Measurements from ENCODE around the gene TTC7B.
"Not testable (repeated sequence)": the region's sequence is repeated elsewhere in the genome, so short reads cannot be mapped to it uniquely, and the experiment has no call there.

TTC7B gene

GRCh38 chr14:90544971-90545370 lies 271.3 kb downstream of the TTC7B start:
- no peak for DNase-seq (ENCODE audit: low read depth)

GRCh38 chr14:90544566-90544965 lies 271.7 kb downstream of the TTC7B start:
- DNase-seq (ENCODE audit: low read depth) = no peak

GRCh38 chr14:90543876-90544275 lies 272.4 kb downstream of the TTC7B start:
- no peak for DNase-seq (ENCODE audit: low read depth)

- no peak for DNase-seq (ENCODE audit: low read depth)
These were observed 275.1 kb downstream of the TTC7B start for GRCh38 chr14:90541076-90541634.

DNA sequence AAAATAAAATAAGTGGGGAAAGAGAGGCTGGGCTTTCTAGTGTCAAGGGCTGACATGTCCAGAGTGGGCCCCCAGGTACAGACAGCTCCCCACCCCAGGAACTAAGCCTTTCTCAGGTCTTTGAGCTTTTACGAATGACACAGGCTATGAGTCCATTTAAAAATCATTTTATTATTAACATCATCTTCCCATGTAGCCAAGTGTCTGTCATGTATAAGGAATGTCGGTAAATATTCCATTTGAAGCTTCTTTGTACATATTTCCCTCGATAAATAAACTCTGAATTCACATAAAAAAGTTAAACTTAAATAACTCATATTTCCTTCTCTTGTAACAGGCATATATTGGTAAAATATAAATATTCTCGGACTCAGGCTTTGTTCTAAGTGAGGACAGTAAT lies 275.8 kb downstream of the TTC7B start:
- no peak for DNase-seq (ENCODE audit: low read depth)

DNA sequence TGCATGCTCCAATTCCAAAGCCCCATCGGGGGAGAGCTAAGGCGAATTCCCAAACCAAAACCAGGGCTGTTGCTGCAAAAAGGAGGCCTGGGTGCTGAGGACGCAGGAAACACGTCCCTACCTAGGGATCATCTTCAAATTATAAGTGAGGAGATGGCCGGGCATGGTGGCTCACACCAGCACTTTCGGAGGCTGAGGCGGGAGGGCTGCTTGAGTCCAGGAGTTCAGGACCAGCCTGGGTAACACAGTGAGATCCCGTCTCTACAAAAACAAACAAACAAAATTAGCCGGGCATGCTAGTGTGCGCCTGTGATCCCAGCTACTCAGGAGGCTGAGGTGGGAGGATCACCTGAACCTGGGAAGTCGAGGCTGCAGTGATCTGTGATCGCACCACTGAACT lies 276.2 kb downstream of the TTC7B start:
- DNase-seq (ENCODE audit: low read depth) = no peak

DNA sequence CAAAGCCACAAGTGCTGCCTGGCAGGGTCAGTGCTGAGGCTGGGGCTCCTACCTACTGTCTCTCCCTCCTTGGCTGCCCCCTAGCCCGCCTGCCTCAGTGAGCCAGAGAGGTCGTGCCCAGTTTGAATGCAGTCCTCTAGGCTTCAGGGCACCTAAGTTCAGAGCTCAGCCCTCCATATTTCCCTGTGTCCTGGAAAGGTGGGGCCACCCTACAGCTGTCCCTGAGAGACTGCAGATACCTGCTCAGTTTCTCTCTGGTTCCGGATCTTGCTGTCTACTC lies 276.8 kb downstream of the TTC7B start:
- no peak for DNase-seq (ENCODE audit: low read depth)

DNA sequence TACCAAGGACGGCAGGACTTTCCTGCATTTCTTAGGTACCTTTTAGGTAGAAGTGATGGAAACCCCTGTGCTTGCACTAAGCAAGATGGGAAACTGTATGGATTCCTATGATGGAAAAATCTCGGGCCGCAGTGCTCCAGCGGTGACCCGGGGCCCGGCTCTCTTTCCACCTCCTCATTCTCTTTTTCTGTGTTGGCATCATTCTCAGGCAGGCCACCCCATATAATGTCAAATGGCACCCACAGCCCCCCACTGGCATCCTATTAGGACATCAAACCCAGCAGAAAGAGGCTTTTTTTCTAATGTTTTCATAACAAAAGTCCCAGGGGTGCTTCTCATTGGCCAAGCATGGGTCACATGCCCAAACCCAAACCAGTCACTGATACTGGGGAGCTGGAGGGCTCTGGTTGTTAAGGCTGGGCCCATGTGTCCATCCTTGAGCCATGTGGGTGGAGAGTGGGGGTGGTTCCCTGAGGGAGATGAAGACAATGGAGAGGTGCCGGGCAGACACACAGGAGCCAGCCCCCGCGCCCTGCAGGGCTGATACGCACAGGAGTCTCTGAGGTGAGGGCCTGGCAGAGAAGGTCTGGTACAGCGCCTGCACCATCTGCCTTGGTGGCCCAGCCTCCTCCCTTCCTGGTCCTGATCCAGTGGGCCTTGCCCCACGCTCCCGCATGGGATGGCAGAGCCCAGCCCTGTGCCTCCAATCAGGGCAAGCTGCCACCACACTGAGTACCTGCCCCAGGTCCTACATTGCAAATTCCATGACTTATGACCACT lies 277.3 kb downstream of the TTC7B start:
- DNase-seq (ENCODE audit: low read depth) = no peak

DNA sequence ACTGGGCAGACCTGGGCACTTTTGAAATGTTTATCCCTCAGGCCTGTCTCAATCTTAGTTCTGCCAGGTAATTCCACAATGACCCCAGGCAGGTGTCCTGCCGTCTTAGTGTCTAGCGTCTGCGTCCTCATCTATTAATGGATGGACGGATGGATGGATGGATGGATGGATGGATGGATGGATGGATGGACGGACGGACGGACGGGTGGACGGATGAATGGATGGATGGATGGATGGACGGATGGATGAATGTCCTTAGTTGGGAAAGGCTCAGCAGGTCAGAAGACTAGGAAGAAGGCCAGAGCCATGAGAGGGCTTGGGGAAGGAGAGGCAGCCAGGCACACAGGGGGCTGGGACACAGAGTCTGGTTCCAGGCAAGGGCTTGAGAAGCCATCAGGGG lies 278.1 kb downstream of the TTC7B start:
- DNase-seq (ENCODE audit: low read depth) = no peak

DNA sequence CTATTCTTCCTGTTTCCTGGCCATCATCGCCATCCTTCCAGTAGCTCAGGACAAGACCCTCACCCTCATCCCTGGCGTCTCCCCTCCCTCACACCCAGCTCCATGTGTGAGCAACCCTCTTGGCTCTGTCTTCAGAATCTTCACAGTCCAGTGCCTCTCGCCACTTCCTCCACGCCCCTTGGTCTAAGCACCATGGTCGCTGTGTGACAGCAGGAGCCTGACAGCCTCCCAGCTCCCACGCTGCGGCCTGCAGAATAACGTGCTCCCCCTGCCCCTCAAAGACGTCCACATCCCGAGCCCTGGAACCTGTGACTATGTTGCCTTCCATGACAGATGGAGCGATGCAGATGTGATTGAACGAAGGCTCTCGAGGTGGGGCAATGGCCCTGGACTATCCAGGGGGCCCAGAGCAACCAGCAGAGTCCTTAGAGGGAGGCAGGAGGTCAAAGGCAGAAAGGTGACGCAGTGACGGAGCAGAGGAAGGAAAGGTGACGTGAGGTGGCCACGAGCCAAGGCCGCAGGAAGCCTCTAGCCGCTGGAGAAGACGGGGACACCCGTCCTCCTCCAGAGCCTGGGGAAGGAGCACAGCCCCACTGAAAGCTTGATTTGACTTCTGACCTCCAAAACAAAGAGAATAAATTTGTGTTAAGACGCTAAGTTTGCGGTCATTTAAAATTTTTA lies 279.6 kb downstream of the TTC7B start:
- no peak for DNase-seq (ENCODE audit: low read depth)

GRCh38 chr14:90536092-90536491 lies 280.1 kb downstream of the TTC7B start:
- DNase-seq (ENCODE audit: low read depth) = no peak

DNA sequence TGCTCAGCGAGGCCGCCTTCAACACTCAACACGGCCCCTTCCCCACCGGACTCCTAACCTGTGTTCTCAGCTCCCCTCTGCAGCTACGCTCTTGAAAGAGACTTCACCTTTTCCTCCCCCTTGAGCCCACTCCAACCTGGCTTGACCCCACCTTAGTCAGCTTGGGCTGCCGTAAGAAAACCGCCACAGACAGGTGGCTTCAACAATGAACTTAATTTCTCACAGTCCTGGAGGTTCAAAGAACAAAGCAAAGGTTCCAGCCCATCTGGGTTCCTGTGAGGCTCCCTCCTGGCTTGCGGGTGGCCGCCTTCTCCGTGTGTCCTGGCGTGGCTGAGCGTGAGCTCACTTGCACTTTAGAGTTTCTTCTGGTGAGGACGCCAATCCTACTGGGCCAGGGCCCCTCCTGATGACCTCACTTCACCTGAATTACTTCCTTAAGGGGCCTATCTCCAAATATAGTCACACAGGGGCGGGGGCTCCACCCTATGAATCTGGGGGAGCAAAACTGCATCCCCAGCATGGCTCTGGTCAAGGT lies 280.6 kb downstream of the TTC7B start:
- DNase-seq (ENCODE audit: low read depth) = no peak

DNA sequence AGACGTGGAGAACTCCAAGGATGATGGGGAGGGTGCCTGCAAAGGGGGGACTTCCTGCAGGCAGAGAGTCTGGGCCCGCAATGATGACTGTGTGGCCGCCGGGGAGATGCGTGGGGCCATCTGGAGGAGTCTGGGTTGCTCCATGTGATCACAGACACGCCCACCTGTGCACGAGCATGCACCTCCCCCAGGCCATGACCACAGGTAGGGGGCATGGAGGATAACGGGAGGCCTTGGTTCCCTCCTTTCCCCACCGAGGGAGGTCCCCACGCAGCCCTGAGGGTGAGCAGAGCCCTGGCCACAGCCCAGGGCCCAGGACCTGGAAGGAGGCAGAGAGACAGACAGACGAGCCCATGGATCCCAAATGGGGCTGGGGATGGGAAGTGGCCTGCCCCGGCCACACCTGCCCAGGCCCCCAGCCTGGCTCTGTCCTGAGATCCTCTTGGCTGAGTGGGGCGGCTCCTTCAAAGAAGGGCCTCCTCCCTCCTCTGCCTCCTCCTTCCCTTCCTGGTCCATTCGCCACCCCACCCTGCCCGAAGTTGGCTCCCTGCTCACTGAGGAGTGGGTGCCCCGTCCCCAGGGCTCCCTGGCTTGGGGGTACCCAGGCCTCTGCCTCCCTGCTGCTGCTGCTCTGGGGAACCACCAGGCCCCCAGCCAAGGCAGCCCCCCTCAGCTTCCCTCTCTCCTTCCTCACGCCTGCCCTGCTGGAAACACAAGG lies 281.2 kb downstream of the TTC7B start:
- no peak for DNase-seq (ENCODE audit: low read depth)

GRCh38 chr14:90534091-90534837 lies 282.0 kb downstream of the TTC7B start:
- DNase-seq (ENCODE audit: low read depth) = no peak

GRCh38 chr14:90533591-90534021 lies 282.6 kb downstream of the TTC7B start:
- DNase-seq (ENCODE audit: low read depth) = no peak

DNA sequence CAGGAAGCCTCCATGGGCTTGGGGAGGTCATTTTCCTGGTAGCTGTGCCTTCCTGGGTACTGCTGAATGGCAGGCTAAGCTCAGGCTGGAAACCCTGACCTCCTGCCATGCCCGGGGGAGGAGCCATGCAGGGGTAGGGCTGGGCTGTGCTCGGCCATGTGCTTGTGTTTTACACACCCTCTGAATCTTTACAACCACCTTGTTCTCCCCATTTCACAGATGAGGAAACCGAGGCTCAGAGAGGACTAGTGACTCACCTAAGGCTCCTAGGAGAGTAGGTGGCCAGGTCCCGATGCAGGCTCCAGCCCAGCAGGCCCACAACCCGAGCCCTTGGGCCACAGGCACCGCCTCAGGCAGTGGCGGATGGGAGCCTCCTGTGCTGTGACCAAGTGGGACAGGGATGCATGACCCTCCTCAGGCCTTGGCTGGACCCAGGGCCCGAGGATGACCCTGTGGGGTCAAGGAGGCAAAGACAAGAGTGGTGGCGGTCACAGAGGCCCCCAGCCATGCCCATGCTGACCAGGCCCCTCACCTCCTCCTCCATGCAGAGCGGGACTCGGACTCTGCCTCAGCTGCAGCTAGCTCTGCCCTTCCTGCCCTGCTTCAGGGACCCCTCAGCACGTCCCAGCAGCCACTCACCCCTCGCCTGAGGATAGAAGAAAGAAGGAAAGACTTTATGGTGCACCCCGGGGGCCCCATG lies 283.3 kb downstream of the TTC7B start:
- DNase-seq (ENCODE audit: low read depth) = no peak

- no peak for DNase-seq (ENCODE audit: low read depth)
These were observed 284.7 kb downstream of the TTC7B start for GRCh38 chr14:90531497-90531896.

DNA sequence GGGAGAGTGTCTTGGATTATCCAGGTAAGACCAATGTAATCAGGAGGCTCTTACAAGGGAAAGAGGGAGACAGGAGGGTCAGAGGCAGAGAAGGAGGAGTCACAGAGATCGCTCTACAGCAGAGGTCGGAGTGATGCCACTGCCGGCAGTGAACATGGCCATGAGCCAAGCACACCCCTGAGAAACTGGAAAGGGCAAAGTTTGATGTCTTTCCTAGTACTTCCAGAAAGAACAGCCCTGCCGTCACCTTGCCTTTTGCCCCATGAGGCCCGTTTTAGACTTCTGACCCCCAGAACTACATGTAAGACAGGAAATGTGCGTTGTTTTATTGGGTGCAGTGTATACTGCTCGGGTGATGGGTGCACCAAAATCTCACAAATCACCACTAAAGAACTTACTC lies 285.7 kb downstream of the TTC7B start:
- no peak for DNase-seq (ENCODE audit: low read depth)

DNA sequence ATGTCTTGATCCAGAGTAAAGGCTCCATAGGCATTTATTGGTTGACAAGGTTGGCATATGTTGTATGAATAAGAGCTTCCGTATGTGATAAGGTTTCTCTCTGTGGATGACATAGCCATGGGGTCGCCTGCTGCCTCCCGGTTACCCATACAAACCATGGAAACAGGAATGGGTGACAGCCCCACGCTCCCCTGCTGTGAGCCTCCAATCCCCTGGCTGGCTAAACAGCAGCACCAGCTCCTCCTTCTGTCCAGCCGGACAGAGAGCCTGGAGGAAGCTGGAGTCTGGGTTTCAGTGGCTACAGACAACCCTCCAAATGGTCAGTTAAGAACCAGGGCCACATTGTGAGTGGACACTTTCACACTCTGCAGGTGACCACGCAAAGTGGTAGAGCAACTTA lies 288.3 kb downstream of the TTC7B start:
- no peak for DNase-seq (ENCODE audit: low read depth)

DNA sequence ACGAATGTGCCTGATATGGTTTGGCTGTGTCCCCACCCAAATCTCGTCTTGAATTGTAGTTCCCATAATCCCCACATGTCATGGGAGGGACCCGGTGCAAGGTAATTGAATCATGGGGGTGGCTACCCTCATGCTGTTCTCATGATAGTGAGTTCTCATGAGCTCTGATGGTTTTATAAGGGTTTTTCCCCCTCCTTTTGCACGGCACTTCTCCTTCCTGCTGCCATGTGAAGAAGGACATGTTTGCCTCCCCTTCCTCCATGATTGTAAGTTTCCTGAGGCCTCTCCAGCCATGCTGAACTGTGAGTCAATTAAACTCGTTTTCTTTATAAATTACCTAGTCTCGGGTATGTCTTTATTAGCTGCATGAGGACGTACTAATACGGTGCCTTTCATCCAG lies 289.7 kb downstream of the TTC7B start:
- not testable (repeated sequence) for DNase-seq (ENCODE audit: low read depth)

DNA sequence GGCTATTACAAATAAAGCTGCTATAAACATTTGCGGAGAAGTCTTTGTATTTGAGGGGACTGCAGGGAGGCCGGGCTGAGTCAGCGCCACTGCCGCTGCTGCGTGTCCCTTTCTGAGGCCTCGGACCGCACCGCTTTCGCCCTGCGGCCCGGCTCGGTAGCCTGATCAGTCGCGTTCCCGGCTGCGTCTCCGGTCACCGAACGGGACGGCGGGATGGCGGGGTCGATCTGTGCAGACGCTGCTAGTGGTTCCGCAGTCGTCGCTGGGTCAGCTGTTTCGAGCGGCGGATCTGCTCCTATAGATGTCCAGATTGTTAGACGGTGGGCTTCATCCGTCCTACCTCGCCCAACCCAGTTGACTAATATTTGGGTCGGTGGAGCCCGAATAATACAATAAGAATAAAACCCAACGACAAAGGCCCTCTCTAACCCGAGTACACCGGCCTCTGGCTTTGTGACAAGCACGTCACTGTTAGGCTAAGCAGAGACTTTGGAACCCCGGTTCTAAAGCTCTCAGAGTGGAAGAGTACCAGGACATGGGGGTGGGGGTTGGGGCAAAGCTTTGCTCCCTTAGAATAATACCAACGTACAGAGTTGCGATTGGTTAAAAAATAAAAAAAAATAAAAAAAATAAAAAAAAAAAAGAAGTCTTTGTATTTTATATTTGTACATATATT lies 290.7 kb downstream of the TTC7B start:
- not testable (repeated sequence) for DNase-seq (ENCODE audit: low read depth)

Data from activated T-helper 1 cell treated with Interleukin-2 at 50 U/mL for 16 hours (primary cell).